Keratinocyte (primary cell): ENCODE measurements around the gene KMT5B. TPM values are rescaled to one million over a fixed set of nuclear protein-coding genes. Genes with fewer than 3 reads are reported as not detected.

Source experiments
- DNase-seq: peaks from one replicate; pipeline ENCODE4 v3.0.0-alpha.2; 2011; ENCODE audit warnings: low read depth, missing footprints, low spot score
- FAIRE-seq: peaks from 2 replicates; lab custom pipeline; 2011; peaks lifted over from hg19 to GRCh38; lab: Jason Lieb, UNC
- H2AFZ ChIP-seq: 2 replicates; pipeline ENCODE4 v1.6.0; 2012; ENCODE audit warnings: low read length, control low read depth, inconsistent platforms; ENCODE audit not compliant: control insufficient read depth
- H3K27ac ChIP-seq: 2 replicates; pipeline ENCODE4 v1.5.1; 2011; ENCODE audit warnings: low read length; ENCODE audit not compliant: control insufficient read depth, insufficient read depth
- H3K27me3 ChIP-seq: 3 replicates; pipeline ENCODE4 v1.6.0; 2011; ENCODE audit warnings: low read length; ENCODE audit not compliant: control insufficient read depth, insufficient read depth; ENCODE audit errors: extremely low read depth
- H3K36me3 ChIP-seq, 2 experiments: 2 replicates in 1 of 2; 3 replicates in 1 of 2; pipeline ENCODE4 v1.5.1; 2011; ENCODE audit warnings: low read length in 2 of 2, mild to moderate bottlenecking in 1 of 2; ENCODE audit not compliant: control insufficient read depth in 2 of 2, insufficient read depth in 2 of 2; ENCODE audit errors: extremely low read depth in 1 of 2
- H3K4me1 ChIP-seq: 3 replicates; pipeline ENCODE4 v1.5.1; 2011; ENCODE audit warnings: low read length; ENCODE audit not compliant: control insufficient read depth, insufficient read depth; ENCODE audit errors: extremely low read depth
- H3K4me2 ChIP-seq: 3 replicates; pipeline ENCODE4 v1.6.0; 2011; ENCODE audit warnings: low read depth, low read length; ENCODE audit not compliant: control insufficient read depth, insufficient read depth; ENCODE audit errors: extremely low read depth
- H3K4me3 ChIP-seq, 3 experiments: fragments of 200-600 bp in 1 of 3; sonication (generic) in 1 of 3; 2 replicates in 2 of 3; 3 replicates in 1 of 3; pipeline ENCODE4 v1.5.1; 2011 to 2016; ENCODE audit warnings: low read length in 3 of 3, mild to moderate bottlenecking in 3 of 3, control low read depth in 2 of 3, inconsistent platforms in 1 of 3, low read depth in 1 of 3, mixed read lengths in 1 of 3, mixed run types in 1 of 3, moderate library complexity in 1 of 3; ENCODE audit not compliant: control insufficient read depth in 2 of 3, insufficient read depth in 2 of 3; ENCODE audit errors: extremely low read depth in 1 of 3
- H3K79me2 ChIP-seq: 2 replicates; pipeline ENCODE4 v1.6.0; 2012; ENCODE audit warnings: low read length; ENCODE audit not compliant: control insufficient read depth, insufficient read depth
- H3K9ac ChIP-seq: 3 replicates; pipeline ENCODE4 v1.6.0; 2011; ENCODE audit warnings: low read length; ENCODE audit not compliant: control insufficient read depth, insufficient read depth; ENCODE audit errors: extremely low read depth
- H3K9me1 ChIP-seq: 3 replicates; pipeline ENCODE4 v1.6.0; 2011; ENCODE audit warnings: low read length; ENCODE audit not compliant: control insufficient read depth, insufficient read depth; ENCODE audit errors: extremely low read depth
- H3K9me3 ChIP-seq: 2 replicates; pipeline ENCODE4 v1.5.1; 2012; ENCODE audit warnings: low read depth, low read length; ENCODE audit not compliant: control insufficient read depth
- H4K20me1 ChIP-seq: 3 replicates; pipeline ENCODE4 v1.6.0; 2011; ENCODE audit warnings: low read length; ENCODE audit not compliant: control insufficient read depth, insufficient read depth; ENCODE audit errors: extremely low read depth
- CTCF ChIP-seq, 3 experiments: IDR thresholded peaks in 1 of 3; conservative IDR thresholded peaks in 1 of 3; optimal IDR thresholded peaks in 1 of 3; 2 replicates in 2 of 3; 3 replicates in 1 of 3; pipeline versions ENCODE3 to v1.5.1; 2011; ENCODE audit warnings: low read length in 3 of 3, mild to moderate bottlenecking in 3 of 3, moderate library complexity in 2 of 3, control low read depth in 1 of 3, inconsistent platforms in 1 of 3; ENCODE audit not compliant: insufficient read depth in 2 of 3; ENCODE audit errors: extremely low read depth in 1 of 3
- EZH2 ChIP-seq: IDR thresholded peaks from one replicate; pipeline ENCODE4 v1.6.1; 2012; ENCODE audit warnings: inconsistent platforms, mild to moderate bottlenecking, low read length, moderate library complexity
- dilution Hi-C: fragments of 300-500 bp; cut with MboI; formaldehyde crosslinking; loops from one replicate; pipeline ENCODE4 v1.7.0; 2020; ENCODE audit warnings: low sequenced_read_pairs; ENCODE audit not compliant: extremely low pct_ligation_motif_present
- polyA plus RNA-seq, 5 experiments: library from polyadenylated mRNA; depleted of rRNA in 3 of 5; stranded (reverse) in 3 of 5; stranded (forward) in 1 of 5; unstranded in 1 of 5; fragments of >200 nt; gene quantifications; 1 replicate in 1 of 5; 2 replicates in 3 of 5; 3 replicates in 1 of 5; pipeline versions ENCODE4 v1.2.1 to v1.2.3, GENCODE V29; 2011 to 2012; ENCODE audit warnings: missing spikeins in 2 of 5, low read depth in 1 of 5, low replicate concordance in 1 of 5

The KMT5B gene
- polyA plus RNA-seq, 1 donor (not counting 4 experiments of a cell fraction or from before 2014, with no cell fraction given): 17.2 TPM

- no peaks in the 10 kb centered on the region for H3K9me3 ChIP-seq
Observed at GRCh38 chr11:68107689-68108088, 105.4 kb downstream of the KMT5B start.

GRCh38 chr11:68106165-68106940 lies 106.7 kb downstream of the KMT5B start:
- Histone ChIP-seq H4K20me1 (no peaks in the 10 kb centered on the region), H3K27ac (no peak overlapping the region), H3K4me1 (no peaks in the 10 kb centered on the region), H2AFZ (no peak overlapping the region), H3K9me3 (no peaks in the 10 kb centered on the region), H3K36me3 (no peaks in the 10 kb centered on the region), H3K9me1 (no peaks in the 10 kb centered on the region), H3K27me3 (no peaks in the 10 kb centered on the region), H3K79me2 (no peaks in the 10 kb centered on the region), H3K9ac (no peak overlapping the region), H3K4me2 (no peak overlapping the region), H3K4me3 (no peak overlapping the region)
- FAIRE-seq: no peak
- dilution Hi-C loops: no loop called here
- DNase-seq: no peak
- TF ChIP-seq CTCF (optimal IDR thresholded peaks at IDR 0.05 in 1 of 3, IDR thresholded peaks at IDR 0.05 in 1 of 3, conservative IDR thresholded peaks at IDR 0.05 in 1 of 3; ENCODE audit: extremely low read depth in 1 of 3, insufficient read depth in 2 of 3, low read length in 3 of 3) (no peak), EZH2 (no peak)

More at GRCh38 chr11:68107689-68108088, 105.4 kb downstream of the KMT5B start:
- Histone ChIP-seq H3K27ac (no peak overlapping the region), H3K79me2 (no peaks in the 10 kb centered on the region), H3K4me3 (no peak overlapping the region), H3K9me1 (no peaks in the 10 kb centered on the region), H3K27me3 (no peaks in the 10 kb centered on the region), H3K4me1 (no peaks in the 10 kb centered on the region), H3K36me3 (no peaks in the 10 kb centered on the region), H4K20me1 (no peaks in the 10 kb centered on the region), H2AFZ (no peak overlapping the region), H3K4me2 (no peak overlapping the region), H3K9ac (no peak overlapping the region)
- dilution Hi-C loops: no loop called here
- DNase-seq (no peak), FAIRE-seq (no peak)
- no peak for TF ChIP-seq EZH2
- TF ChIP-seq CTCF (optimal IDR thresholded peaks at IDR 0.05 in 1 of 3, IDR thresholded peaks at IDR 0.05 in 1 of 3, conservative IDR thresholded peaks at IDR 0.05 in 1 of 3; ENCODE audit: extremely low read depth in 1 of 3, insufficient read depth in 2 of 3, low read length in 3 of 3): no peak

Other genes starting within 250 kb of the KMT5B start
- gene UNC93B1, start 209.2 kb downstream of the KMT5B start, polyA plus RNA-seq: 15.4 to 17.5 TPM (median 16.5 TPM) in 3 replicates
- gene ALDH3B1, start 203.0 kb downstream of the KMT5B start, polyA plus RNA-seq: 0.07 to 0.16 TPM (median 0.08 TPM) in 3 replicates
- 51.7 to 99.9 TPM (median 65.2 TPM) in 3 replicates for gene NDUFS8, start 182.6 kb downstream of the KMT5B start, polyA plus RNA-seq
- 12.7 to 31.6 TPM (median 17.8 TPM) in 3 replicates for gene TCIRG1, start 174.3 kb downstream of the KMT5B start, polyA plus RNA-seq
- 3.8 to 7.1 TPM (median 4.5 TPM) in 3 replicates for gene CHKA, start 91.9 kb downstream of the KMT5B start, polyA plus RNA-seq
- 28.4 to 32.8 TPM (median 32.2 TPM) in 3 replicates for gene C11orf24, start 58.7 kb upstream of the KMT5B start, polyA plus RNA-seq
- gene LRP5, start 99.3 kb upstream of the KMT5B start, polyA plus RNA-seq: 6.6 to 8.6 TPM (median 8.0 TPM) in 3 replicates
- 38.1 to 50.2 TPM (median 39.9 TPM) in 3 replicates for gene PPP6R3, start 247.5 kb upstream of the KMT5B start, polyA plus RNA-seq